Measurements from ENCODE around the gene UNC13D. TPM values are rescaled to one million over a fixed set of nuclear protein-coding genes. Genes with fewer than 3 reads are reported as not detected.

Gene UNC13D
- polyA plus RNA-seq, 4 donors: 4.1 to 7.7 (median 5.7) TPM

GRCh38 chr17:75808905-75809621 is 35.1 kb downstream of the UNC13D start:
- no peak for DNase-seq (ENCODE audit: low read depth in 4 of 4, low spot score in 2 of 4)

GRCh38 chr17:75808549-75808904 is 35.7 kb downstream of the UNC13D start:
- no peak for DNase-seq (ENCODE audit: low read depth in 4 of 4, low spot score in 2 of 4)

- DNase-seq (ENCODE audit: low read depth in 4 of 4, low spot score in 2 of 4): no peak
Measured at GRCh38 chr17:75807861-75808260, 36.3 kb downstream of the UNC13D start.

GRCh38 chr17:75806822-75807500 is 37.2 kb downstream of the UNC13D start:
- DNase-seq (ENCODE audit: low read depth in 4 of 4, low spot score in 2 of 4): no peak

GRCh38 chr17:75803883-75804282 is 40.3 kb downstream of the UNC13D start:
- no peak for DNase-seq (ENCODE audit: low read depth in 4 of 4, low spot score in 2 of 4)

- no peak for DNase-seq (ENCODE audit: low read depth in 4 of 4, low spot score in 2 of 4)
Measured at GRCh38 chr17:75799402-75799801, 44.8 kb downstream of the UNC13D start.

GRCh38 chr17:75795820-75796607 is 48.2 kb downstream of the UNC13D start:
- no peak for DNase-seq (ENCODE audit: low read depth in 4 of 4, low spot score in 2 of 4)

GRCh38 chr17:75793460-75793859 is 50.7 kb downstream of the UNC13D start:
- no peak for DNase-seq (ENCODE audit: low read depth in 4 of 4, low spot score in 2 of 4)

- no peak for DNase-seq (ENCODE audit: low read depth in 4 of 4, low spot score in 2 of 4)
Measured at GRCh38 chr17:75791254-75791653, 53.0 kb downstream of the UNC13D start.

GRCh38 chr17:75785016-75785890 is 59.0 kb downstream of the UNC13D start:
- DNase-seq (ENCODE audit: low read depth in 4 of 4, low spot score in 2 of 4): peak in 3 of 4 donors; percentile 82 to 88 (median 83)

- peak; percentile 98 to 99 (median 98) for DNase-seq (ENCODE audit: low read depth in 4 of 4, low spot score in 2 of 4)
Measured at GRCh38 chr17:75784473-75785015, 59.7 kb downstream of the UNC13D start, which contains the start of gene UNK. Gene UNK (plus strand): TSS chr17:75784806. CDS start chr17:75784881, 75 bp downstream.

- DNase-seq (ENCODE audit: low read depth in 4 of 4, low spot score in 2 of 4): no peak
Measured at GRCh38 chr17:75783803-75784472, 60.3 kb downstream of the UNC13D start.

GRCh38 chr17:75783069-75783783 is 61.0 kb downstream of the UNC13D start:
- DNase-seq (ENCODE audit: low read depth in 4 of 4, low spot score in 2 of 4): peak in 1 of 4 donors; percentile 76

GRCh38 chr17:75779987-75780889 is 64.0 kb downstream of the UNC13D start:
- no peak for DNase-seq (ENCODE audit: low read depth in 4 of 4, low spot score in 2 of 4)

GRCh38 chr17:75779250-75779986 is 64.8 kb downstream of the UNC13D start:
- DNase-seq (ENCODE audit: low read depth in 4 of 4, low spot score in 2 of 4): peak; percentile 98 to 99 (median 98)

GRCh38 chr17:75778861-75779249 is 65.3 kb downstream of the UNC13D start:
- no peak for DNase-seq (ENCODE audit: low read depth in 4 of 4, low spot score in 2 of 4)

Data from left renal cortex interstitium (tissue), 4 donors.